Hepatic stellate cell (primary cell): ENCODE results near the gene MRPL12.
A peak's percentile ranks its signal among the peaks of the same experiment; 100 is the strongest.
"Not testable (repeated sequence)": the region's sequence is repeated elsewhere in the genome, so short reads cannot be mapped to it uniquely, and the experiment has no call there.

Source experiments
- DNase-seq: peaks from one replicate; pipeline ENCODE4 v3.0.0; 2011; ENCODE audit warnings: low spot score

The MRPL12 gene

GRCh38 chr17:81716674-81716996 is 13.5 kb downstream of the MRPL12 start:
- no peak for DNase-seq

GRCh38 chr17:81717049-81717765 is 14.0 kb downstream of the MRPL12 start:
- DNase-seq: no peak

- no peak for DNase-seq
These were observed 14.6 kb downstream of the MRPL12 start for GRCh38 chr17:81717766-81718089.

- DNase-seq: no peak
These were observed 16.5 kb downstream of the MRPL12 start for GRCh38 chr17:81719410-81720266.

GRCh38 chr17:81720267-81721071 is 17.3 kb downstream of the MRPL12 start:
- DNase-seq: no peak

- no peak for DNase-seq
These were observed 19.3 kb downstream of the MRPL12 start for GRCh38 chr17:81722184-81723120.

- DNase-seq: no peak
These were observed 20.6 kb downstream of the MRPL12 start for GRCh38 chr17:81723651-81724209.

GRCh38 chr17:81725439-81725838 is 22.3 kb downstream of the MRPL12 start:
- DNase-seq: no peak

- no peak for DNase-seq
These were observed 22.8 kb downstream of the MRPL12 start for GRCh38 chr17:81726004-81726403.

GRCh38 chr17:81727324-81728031 is 24.3 kb downstream of the MRPL12 start:
- no peak for DNase-seq

- DNase-seq: peak; percentile 98
These were observed 30.6 kb downstream of the MRPL12 start for GRCh38 chr17:81733507-81734404.

GRCh38 chr17:81734405-81735263 is 31.5 kb downstream of the MRPL12 start:
- DNase-seq: no peak

- peak; percentile 90 for DNase-seq
These were observed 32.3 kb downstream of the MRPL12 start for GRCh38 chr17:81735264-81736102.

GRCh38 chr17:81737947-81738800 is 35.0 kb downstream of the MRPL12 start:
- DNase-seq: no peak

- no peak for DNase-seq
These were observed 35.7 kb downstream of the MRPL12 start for GRCh38 chr17:81738801-81739393.

GRCh38 chr17:81739593-81739992 is 36.4 kb downstream of the MRPL12 start:
- not testable (repeated sequence) for DNase-seq
